ENCODE results near the gene CLASP1. TPM values are rescaled to one million over a fixed set of nuclear protein-coding genes. Genes with fewer than 3 reads are reported as not detected.

The CLASP1 gene
- total and polyA plus RNA-seq, 4 donors, result 7.5 to 50.0 (median 21.9) TPM

DNA sequence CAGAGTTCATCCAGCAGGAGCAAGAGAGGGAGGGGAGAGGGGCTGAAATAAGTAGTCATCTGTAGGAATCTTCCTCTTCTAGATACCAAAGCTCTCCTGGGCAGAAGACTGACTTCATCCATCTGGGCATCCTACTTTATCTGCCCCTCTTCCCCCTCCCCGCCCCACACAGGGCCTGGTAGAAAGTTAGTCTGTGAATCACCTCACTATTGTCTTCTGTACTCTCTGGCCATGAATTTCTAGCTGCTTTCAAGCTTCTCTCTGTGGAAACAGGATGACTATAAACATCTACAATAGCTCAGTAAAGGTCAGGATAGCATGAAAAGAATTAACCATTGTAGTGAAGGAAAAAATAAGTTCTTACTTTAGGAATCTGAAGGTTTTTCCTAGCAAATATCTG is 166.2 kb downstream of the CLASP1 start (continued):
- TF ChIP-seq, protein P1, sequence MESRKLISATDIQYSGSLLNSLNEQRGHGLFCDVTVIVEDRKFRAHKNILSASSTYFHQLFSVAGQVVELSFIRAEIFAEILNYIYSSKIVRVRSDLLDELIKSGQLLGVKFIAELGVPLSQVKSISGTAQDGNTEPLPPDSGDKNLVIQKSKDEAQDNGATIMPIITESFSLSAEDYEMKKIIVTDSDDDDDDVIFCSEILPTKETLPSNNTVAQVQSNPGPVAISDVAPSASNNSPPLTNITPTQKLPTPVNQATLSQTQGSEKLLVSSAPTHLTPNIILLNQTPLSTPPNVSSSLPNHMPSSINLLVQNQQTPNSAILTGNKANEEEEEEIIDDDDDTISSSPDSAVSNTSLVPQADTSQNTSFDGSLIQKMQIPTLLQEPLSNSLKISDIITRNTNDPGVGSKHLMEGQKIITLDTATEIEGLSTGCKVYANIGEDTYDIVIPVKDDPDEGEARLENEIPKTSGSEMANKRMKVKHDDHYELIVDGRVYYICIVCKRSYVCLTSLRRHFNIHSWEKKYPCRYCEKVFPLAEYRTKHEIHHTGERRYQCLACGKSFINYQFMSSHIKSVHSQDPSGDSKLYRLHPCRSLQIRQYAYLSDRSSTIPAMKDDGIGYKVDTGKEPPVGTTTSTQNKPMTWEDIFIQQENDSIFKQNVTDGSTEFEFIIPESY (IDR thresholded peaks at IDR 0.05), result no peak
- TF ChIP-seq HNF4G (IDR thresholded peaks at IDR 0.05), result no peak
- no peak for TF ChIP-seq FOXA2 (IDR thresholded peaks at IDR 0.05)

DNA sequence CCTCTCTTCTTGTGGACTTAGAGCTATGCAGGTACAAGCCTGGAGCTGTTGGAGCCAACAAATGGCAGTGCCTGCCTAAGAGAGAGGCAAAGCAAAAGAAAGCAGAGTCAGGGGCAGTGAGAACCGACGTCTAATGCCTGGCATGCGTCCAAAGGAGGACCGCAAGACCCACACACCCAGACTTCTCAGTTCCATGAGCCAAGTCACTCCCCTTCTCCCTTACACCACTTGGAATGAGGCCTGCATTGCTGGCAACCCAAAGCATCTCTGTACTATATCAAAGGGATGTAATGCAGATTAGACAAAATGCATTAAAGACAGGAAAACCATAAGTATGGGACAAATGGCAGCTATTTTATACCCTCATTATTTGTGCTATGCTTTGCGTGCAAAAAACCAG is 168.4 kb downstream of the CLASP1 start:
- no peaks in the 10 kb centered on the region for H3K9me3 ChIP-seq (ENCODE audit: control insufficient read depth in 4 of 4, low read length in 3 of 4)
- H3K4me1 ChIP-seq (ENCODE audit: control insufficient read depth in 4 of 4, insufficient read depth in 4 of 4, low read length in 3 of 4), result peaks cover 0 to 4% (median 2%) of the 10 kb centered on the region in 4 donors

More for the DNA sequence above, 168.4 kb downstream of the CLASP1 start:
- WGBS, result 61% methylated on average over 5 of the region's 5 CpGs
- H3K27ac ChIP-seq (ENCODE audit: low read depth in 1 of 2, low read length in 2 of 2), result no peak overlapping the region
- TF ChIP-seq TAF1 (conservative IDR thresholded peaks at IDR 0.05) (no peak), HNF4A (conservative IDR thresholded peaks at IDR 0.05) (no peak), RXRA (IDR thresholded peaks at IDR 0.05) (no peak), FOXA2 (IDR thresholded peaks at IDR 0.05) (no peak), SP1 (IDR thresholded peaks at IDR 0.05) (no peak), ATF3 (IDR thresholded peaks at IDR 0.05) (no peak), HNF4G (IDR thresholded peaks at IDR 0.05) (no peak), YY1 (IDR thresholded peaks at IDR 0.05) (no peak), REST (IDR thresholded peaks at IDR 0.05) (no peak), RAD21 (IDR thresholded peaks at IDR 0.05) (no peak), FOXA1 (IDR thresholded peaks at IDR 0.05) (no peak), GABPA (IDR thresholded peaks at IDR 0.05 in 1 of 2, conservative IDR thresholded peaks at IDR 0.05 in 1 of 2) (no peak), EGR1 (IDR thresholded peaks at IDR 0.05; ENCODE audit: low read depth in 2 of 2) (no peak), JUND (IDR thresholded peaks at IDR 0.05) (no peak)
- TF ChIP-seq, protein P2, sequence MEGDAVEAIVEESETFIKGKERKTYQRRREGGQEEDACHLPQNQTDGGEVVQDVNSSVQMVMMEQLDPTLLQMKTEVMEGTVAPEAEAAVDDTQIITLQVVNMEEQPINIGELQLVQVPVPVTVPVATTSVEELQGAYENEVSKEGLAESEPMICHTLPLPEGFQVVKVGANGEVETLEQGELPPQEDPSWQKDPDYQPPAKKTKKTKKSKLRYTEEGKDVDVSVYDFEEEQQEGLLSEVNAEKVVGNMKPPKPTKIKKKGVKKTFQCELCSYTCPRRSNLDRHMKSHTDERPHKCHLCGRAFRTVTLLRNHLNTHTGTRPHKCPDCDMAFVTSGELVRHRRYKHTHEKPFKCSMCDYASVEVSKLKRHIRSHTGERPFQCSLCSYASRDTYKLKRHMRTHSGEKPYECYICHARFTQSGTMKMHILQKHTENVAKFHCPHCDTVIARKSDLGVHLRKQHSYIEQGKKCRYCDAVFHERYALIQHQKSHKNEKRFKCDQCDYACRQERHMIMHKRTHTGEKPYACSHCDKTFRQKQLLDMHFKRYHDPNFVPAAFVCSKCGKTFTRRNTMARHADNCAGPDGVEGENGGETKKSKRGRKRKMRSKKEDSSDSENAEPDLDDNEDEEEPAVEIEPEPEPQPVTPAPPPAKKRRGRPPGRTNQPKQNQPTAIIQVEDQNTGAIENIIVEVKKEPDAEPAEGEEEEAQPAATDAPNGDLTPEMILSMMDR (IDR thresholded peaks at IDR 0.05; ENCODE audit: low read depth, low read length, missing input control), result no peak
- TF ChIP-seq, protein P3, sequence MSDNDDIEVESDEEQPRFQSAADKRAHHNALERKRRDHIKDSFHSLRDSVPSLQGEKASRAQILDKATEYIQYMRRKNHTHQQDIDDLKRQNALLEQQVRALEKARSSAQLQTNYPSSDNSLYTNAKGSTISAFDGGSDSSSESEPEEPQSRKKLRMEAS (IDR thresholded peaks at IDR 0.05), result no peak
- peaks cover 0 to 9% (median 1%) of the 10 kb centered on the region in 4 donors for H3K36me3 ChIP-seq (ENCODE audit: control insufficient read depth in 4 of 4, insufficient read depth in 3 of 4, low read depth in 1 of 4, low read length in 3 of 4)
- H3K9ac ChIP-seq (ENCODE audit: low read depth in 1 of 2, low read length in 2 of 2), result no peak overlapping the region
- no peak for DNase-seq (ENCODE audit: low spot score)
- no peak overlapping the region for H3K4me3 ChIP-seq (ENCODE audit: low read depth in 1 of 3, low read length in 3 of 3)
- H3K27me3 ChIP-seq (ENCODE audit: control insufficient read depth in 4 of 4, insufficient read depth in 4 of 4, low read length in 3 of 4), result no peaks in the 10 kb centered on the region
